Activated CD8-positive, alpha-beta memory T cell treated with anti-CD3 and anti-CD28 coated beads, Interleukin-2, amount 50 U/mL, for 24 hours (primary cell): Measurements from ENCODE around the gene ARFGEF3.
"Not testable (repeated sequence)": the region's sequence is repeated elsewhere in the genome, so short reads cannot be mapped to it uniquely, and the experiment has no call there.

Experiments used
- DNase-seq: peaks from one replicate; pipeline ENCODE4 v3.0.0-alpha.2; 2020; ENCODE audit errors: extremely low read depth

Gene ARFGEF3

DNA sequence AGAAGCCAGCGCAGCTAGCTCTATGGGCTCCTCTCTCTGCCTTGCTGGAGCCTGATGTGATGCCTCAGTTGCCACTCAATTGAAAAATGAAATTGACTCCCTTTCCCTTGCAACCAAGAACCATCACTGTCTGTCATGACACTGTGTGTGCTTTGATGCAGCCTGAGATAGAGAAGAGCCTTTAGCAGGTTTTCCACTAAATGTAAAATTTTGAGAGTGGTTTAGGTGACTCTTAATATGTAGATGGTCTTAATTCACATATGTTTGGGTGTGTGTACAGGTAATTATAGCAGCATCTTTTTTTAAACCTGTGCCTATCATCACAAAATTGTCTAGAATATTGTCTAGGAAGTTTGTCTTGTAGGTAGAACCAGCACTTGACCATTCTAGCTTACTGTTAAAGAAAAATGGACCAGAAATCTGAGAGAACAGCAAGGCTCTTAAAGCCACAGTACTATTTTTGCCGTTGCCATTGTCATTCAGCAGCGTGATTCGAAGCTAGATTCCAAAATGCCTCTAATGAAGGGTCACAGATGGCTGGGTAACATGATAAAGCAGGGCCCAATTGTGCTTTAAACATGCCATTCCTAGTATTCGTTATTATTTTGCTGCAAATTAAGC lies 1.3 kb downstream of the ARFGEF3 start:
- DNase-seq = no peak

DNA sequence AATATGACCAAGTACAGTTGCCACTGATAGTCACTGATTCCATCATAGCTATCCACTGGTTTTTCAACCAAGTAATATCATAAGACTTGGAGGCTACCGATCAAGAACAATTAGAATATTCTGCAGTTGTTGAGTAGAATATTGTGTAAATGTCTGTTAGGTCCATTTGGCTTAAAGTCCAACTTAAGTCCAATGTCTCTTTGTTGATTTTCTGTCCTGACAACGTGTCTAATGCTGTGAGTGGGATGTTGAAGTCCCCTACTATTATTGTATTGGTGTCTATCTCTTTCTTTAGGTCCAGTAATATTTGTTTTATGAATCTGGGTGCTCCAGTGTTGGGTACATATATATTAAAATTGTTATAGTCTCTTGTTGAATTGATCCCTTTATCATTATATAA lies 13.9 kb downstream of the ARFGEF3 start:
- DNase-seq = no peak

DNA sequence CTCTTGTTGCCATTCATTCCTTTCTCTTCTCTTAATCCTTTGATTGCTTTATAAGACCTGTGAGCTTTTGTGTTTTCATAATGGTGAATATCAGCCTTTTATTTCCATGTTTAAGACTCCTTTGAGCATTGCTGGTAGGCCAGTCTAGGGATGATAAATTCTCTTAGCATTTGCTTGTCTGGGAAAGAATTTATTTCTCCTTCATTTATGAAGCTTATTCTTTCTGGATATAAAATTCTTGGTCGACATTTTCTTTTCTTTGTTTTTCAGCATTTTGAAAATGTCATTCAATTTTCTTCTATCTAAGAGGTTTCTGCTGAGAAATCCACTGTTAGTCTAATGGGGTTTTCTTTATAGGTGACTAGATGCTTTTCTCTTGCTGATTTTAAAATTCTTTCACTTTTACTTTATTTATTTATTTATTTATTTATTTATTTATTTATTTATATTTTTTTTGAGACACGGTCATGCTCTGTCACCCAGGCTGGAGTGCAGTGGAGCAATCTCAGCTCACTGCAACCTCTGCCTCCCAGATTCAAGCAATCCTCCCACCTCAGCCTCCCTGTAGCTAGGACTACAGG lies 15.0 kb downstream of the ARFGEF3 start:
- no peak for DNase-seq

DNA sequence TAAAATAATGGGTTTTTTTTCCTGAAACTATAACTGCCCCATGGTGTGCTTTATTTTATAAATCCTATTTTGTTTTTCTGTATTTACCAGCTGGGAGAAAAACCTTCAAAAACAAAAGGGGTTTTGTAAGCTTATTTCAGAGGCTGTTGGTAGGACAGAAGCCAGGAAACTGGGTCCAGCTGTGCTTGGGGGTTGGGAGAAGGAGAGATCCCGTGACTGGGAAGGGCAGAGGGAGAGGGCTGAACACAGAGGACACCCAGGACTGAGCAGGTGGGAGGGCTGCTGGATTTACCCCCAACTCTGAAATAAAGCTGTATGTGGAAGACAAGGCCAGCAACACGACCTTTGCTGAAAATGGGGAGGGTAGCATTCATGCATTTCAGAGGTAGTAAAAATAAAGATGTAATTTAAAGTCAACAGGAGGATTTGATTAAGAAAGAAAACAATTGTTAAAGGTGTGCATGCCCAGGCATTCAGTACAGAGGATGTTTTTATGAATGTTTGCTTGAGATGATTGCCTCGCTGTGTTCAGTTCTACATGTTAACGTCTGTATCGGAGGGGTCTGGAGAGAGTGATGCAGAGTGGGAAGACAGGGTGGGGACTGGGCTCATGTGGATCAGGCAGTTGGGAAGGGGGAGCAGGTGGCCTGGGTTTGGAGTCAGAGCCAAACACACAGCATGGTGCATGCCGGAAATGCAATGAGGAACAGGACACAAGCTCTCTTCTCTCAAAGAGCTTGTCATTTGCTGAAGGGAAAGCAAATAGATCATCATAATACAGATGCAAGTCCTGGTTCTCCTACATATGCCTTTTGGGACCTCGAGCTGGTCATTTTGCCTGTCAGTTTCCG lies 21.4 kb downstream of the ARFGEF3 start:
- DNase-seq = no peak

DNA sequence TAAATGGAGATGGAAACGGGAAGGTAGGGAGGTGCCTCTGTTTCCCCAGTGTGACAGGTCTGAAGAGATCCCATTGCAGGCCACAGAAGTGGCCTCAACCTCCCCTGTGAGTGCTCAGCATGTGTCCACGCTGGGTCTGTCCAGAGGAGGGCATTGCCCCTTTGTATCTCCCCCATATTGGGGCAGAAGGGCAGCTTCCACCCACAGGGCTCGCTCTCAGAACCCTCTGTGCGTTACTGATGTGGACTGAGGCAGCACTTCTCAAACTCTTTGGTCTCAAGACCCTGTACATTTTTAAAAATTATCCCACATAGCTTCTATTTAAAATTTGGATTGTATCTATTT lies 22.0 kb downstream of the ARFGEF3 start:
- no peak for DNase-seq

DNA sequence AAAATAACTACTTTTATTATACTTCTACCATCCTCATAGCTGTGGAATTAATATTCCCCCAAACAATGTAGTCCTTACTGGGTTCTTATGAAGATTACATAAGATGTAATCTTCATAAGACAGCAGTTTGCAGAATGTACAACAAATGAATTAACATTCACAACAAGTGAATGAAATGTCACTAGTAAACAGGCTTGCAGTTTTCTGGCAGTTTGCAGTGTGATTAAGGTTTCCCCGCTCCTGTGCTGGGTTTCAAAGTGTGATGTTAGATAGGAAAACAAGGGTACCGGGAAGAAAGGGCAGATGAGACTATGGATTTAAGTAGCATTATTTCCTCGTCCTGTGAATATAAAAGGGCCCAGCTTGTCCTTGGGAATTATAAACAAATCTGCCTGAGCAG lies 22.5 kb downstream of the ARFGEF3 start:
- DNase-seq = no peak

DNA sequence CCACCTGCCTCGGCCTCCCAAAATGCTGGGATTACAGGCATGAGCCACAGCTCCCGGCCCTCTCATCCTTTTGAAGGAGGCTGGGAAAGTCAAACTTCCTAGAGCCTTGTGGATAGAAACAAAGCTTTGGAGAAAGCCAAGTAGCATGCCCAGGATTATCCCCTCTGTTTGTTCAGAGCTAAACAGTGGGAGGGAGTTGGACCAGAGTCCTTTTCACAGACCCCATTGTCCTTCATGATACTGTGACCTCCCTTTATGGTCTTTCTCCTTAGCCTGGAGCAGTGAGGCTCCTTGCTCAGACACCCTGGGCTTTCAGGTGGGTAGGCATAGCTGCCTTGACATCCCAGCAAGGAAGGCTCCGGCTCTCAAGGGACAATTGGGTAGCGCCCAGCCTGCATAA lies 25.4 kb downstream of the ARFGEF3 start:
- no peak for DNase-seq

DNA sequence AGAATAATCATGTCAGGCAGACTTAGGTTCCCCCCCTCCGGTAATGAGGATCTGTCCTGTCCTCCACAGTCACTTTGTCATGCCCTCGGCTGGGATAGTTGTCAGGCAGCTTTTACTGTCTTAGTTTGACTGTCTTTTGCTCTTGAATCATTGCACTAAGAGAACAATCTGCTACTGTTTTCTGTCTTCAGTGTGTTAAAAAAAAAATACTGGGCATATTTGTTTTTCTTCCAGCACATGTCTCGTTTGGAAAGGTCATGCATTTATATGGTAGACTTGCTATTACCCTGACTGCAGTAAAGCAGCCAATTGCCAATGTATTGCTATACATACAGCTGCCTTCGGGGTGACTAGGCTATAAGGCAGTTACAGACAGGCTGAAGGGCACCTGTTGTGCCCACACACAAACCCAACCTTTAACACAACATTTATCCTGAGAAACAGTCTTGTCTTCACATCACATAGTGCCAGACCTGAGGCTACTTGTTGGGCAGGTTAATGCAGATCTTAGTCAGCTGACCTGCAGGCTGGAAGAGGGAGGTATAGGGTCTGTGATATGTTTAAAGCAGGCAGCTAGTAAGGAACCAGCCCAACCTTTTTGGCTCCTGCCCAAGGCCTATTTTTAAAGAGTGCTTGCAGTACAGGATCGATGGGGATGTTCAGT lies 26.7 kb downstream of the ARFGEF3 start:
- no peak for DNase-seq

DNA sequence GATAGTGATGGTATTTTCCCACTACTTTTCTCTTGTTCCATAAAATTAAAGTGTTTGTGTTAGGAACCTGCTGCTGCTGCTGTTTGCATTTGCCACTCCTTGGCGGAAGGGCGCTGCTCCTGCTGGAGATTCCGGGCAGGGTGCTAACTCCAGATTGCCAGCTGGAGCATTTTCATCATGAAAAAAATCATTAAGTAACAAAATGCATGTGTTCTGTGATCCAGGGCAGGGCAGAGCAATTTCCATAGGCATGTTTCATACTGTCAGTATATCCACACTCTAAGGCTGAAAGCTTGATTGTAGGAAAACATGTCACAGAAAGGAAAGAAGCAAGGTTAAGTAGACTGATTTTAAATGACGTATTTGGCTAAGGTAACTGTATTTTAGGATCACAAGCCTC lies 32.5 kb downstream of the ARFGEF3 start:
- DNase-seq = no peak

DNA sequence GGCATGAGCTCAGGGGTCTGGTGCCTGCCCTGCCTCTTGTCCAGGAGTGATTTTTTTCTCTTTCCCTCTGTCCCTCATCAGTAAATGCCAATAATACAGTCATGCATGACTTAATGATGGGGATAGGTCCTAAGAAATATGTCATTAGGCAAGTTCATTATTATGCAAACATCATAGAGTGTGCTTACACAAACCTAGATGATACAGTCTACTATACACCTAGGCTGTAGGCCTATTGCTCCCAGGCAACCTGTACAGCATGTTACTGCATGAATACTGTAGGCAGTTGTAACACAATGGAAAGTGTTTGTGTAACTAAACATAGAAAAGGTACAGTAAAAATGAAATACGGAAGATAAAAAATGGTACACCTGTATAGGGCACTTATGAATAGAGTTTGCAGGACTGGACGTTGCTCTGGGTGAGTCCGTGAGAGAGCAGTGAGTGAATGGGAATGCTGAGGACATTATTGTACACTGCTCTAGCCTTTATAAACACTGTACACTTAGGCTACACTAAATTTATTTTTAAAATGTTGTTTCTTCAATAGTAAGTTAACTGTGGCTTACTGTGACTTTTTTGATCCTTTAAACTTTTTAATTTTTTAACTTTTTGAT lies 34.5 kb downstream of the ARFGEF3 start:
- DNase-seq = no peak

DNA sequence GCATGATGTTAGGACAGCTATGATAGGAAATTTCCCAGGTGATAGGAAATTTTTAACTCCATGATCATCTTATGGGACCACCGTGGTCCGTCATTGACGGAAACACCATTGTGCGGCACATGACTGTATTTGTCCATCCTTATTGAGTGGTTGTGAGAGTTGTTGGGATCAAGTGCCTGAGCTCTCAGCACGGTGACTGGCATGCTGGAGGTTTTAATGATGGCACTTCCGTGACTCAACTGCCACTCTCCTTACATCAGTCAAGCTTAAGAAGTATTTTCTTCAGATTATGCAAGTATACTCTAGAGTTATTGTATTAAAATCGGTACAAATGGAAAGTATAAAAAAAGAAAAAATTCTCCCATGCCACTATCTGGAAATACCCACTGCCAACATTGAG lies 35.8 kb downstream of the ARFGEF3 start:
- no peak for DNase-seq

DNA sequence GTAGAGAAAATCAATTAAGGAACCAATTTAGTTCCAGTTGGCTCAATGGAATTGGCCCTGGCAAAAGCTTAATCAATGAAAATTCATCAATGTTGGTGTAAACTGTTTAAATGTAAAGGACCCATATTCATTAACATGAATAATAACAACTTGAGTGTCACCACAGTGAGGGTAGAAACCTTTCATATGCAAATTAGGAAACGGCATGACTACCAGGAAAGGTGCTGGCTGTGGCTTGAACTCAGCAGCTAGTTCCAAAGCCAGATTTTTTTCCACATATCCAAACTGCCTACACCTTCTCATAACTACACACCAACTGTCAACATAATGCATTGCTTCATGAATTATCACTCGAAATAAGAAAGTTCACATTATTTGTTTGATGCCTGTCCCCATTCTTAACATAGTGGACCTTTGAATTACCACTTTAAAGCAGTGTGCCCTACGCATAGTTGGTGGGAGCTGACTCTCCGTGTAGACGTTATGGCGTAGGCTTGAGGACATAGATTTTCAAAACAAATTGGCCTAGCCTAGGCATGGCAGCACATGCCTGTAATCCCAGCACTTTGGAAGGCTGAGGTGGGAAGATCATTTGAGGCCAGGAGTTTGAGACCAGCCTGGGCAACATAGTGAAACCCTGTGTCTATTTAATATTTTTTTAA lies 36.8 kb downstream of the ARFGEF3 start:
- no peak for DNase-seq

DNA sequence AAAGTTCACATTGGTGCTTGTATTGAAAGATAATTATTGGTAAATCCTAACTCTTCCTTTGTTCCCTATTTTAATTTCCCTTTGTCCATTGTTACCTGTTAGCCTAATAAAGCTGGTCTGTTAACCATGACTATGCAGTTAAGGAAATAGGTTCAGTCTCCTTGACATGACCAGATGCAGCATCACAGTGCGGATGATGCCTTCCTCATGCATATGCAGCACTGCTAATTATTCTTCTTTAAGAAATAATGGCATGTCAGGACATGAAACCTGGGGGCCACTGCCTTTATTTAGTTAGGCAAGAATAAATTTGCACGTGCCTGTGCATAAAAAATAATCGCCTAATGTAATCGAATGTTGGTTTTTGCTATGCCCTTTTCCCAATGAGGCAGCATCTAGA lies 40.1 kb downstream of the ARFGEF3 start:
- DNase-seq = no peak

DNA sequence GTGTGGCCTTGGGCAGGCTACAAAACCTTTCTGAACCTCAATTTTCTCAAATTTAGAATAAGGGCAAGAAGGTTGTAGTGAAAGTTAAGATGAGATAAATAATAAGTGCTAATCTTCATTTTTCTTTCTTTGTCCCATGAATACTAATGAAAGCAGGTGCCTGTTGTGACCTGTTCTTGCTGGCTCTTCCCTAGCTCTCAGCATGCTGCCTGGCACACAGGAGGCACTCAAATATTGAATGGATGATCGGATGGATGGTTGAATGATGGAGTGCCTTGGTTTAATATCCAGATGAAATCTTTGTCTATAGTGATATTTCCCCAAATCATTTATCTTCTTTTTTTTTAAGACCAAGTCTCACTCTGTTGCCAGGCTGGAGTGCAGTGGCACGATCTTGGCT lies 41.6 kb downstream of the ARFGEF3 start:
- no peak for DNase-seq

DNA sequence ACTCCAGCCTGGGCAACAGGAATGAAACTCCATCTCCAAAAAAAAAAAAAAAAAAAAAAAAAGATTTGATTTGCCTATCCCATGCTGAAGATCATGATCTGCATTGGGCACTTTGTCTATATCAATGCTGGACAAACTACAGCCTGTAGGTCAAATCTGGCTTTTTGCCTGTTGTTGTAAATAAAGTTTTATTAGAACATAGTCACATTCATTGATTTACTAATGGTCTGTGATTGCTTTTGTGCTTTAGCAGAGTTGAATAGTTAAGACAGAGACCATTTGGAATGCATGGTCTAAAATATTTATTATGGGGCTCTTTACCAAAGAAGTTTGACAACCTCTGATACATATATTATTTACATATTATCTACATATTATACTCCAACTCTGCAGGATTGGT lies 42.6 kb downstream of the ARFGEF3 start:
- no peak for DNase-seq

DNA sequence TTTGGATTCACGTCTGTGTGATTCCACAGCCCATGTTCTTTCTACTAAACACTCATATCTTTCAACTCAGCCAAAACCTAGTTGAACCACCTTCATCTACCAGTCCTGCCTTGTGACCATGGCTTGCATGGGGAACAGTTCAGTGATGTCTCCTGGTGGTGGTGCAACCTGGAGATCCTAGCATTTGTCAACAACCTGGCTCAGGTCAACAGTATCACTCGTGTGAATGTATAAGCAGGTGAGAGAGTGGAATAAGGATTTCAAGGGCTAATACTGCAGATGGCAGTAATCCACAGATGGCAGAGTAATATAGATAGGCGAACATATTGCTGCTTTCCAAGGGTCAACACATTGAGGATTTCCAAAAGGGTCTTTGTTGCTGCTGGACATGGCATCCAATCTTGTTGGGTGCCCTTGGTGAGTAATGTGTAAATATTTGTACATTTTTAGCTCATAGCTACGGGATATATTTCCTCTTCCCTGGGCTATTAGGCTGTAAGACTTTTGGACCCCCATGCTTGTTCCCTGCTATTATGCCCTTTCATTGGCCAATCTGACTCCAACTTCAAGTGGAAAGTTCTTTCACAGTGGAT lies 43.1 kb downstream of the ARFGEF3 start:
- no peak for DNase-seq

DNA sequence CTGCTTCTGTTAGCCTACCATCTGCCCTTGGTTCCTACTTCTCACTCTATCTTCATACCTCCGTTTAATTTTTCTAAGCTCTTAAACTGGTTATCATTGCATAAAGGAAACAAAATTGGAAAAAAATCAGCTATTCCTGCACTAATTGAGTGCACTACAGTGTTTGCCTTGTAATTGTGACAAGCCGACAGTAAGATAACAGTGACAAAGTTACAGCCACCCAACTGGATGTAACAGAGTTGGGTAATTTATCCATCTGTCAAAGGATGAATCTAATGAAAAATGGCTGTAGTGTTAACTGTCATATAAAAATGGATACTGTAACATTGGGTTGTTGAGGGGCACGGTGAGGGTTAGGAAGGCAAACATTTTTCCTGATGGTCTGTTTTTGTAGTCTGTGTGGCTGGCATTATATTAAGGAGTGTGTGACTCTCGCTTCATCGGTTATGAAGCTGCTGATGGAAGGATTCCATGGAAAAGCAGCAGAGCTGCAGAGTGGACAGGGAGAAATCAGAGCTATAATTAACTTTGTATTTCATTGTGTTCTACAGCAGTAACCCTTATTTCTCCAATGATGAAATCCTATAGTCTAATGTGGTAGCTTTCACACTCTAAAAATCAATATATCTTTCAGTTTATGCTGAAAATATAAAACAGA lies 43.8 kb downstream of the ARFGEF3 start:
- no peak for DNase-seq

DNA sequence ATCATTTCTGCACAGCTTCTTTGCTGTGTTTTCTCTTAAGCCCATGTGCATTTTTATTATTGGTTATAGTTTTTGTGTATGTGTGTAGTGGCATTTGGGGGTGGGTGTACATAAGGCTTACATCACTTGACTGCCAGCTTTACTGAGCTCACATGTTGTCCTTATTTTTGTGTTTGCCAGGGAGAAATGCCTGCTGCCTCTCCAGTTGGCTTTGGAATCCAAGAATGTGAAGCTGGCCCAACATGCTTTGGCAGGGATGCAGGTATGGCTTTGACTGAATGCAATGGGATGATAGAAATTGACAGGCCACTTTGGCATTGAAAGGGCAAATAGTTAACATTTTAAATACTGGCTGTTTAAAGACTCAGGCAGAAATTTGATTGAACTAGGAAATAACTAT lies 45.1 kb downstream of the ARFGEF3 start:
- DNase-seq = no peak

DNA sequence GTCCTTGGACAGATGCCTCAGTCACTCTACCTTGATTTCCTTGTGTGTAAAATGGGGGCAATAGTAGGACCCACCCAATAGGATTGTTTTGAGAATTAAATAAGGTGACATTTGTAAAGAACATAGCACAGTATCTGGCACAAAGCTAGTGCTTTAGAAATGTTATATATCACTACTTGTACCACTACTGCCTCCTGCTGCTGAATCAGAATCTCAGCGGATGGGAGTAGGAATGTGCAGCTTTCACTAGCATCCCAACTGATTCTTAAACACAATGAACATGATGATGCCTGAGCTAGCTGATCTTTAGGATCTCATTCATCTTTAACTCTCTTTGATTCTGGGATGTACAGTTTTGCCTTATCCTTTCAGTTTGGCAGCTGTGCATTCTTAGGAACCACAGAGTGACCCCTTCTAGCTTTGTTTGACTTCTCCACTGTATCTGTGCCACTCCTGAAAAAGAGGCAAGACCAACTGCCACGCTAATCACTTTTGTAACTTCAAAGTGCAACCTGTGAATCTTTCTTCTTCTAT lies 49.4 kb downstream of the ARFGEF3 start:
- no peak for DNase-seq

DNA sequence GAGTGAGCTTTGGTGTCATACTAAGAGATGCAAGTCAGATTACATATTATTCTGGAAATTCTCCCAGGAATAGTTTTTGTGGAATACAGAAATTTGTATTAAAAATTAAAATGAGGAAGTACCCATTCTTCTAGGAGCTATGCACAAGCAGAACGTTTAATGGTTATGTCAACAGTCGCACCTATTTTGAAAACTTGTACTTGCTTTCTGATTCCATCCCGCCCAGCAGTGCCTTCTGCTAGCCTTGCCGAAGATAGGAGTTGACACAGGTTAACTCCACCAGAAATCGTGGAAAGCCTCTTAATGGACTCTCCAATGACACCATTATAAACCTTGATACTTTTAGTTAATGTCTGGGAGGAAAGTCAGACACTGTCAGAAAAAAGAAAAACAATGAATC lies 49.9 kb downstream of the ARFGEF3 start:
- DNase-seq = no peak

DNA sequence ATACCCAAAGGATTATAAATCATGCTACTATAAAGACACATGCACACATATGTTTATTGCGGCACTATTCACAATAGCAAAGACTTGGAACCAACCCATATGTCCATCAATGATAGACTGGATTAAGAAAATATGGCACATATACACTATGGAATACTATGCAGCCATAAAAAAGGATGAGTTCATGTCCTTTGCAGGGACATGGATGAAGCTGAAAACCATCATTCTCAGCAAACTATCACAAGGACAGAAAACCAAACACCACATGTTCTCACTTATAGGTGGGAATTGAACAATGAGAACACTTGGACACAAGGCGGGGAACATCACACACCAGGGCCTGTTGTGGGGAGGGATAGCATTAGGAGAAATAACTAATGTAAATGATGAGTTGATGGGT lies 50.8 kb downstream of the ARFGEF3 start:
- DNase-seq = not testable (repeated sequence)
